ENCODE measurements around the gene RPP25L. TPM values are rescaled to one million over a fixed set of nuclear protein-coding genes. Genes with fewer than 3 reads are reported as not detected.

Gene RPP25L
- total RNA-seq, 4 donors from 2014 or later, result 3.0 to 65.5 (median 22.1) TPM

- peaks cover 99% of the 10 kb centered on the region for H3K27me3 ChIP-seq
Measured at GRCh38 chr9:34588671-34589635, 22.9 kb downstream of the RPP25L start.

GRCh38 chr9:34587271-34587670 lies 24.6 kb downstream of the RPP25L start:
- intact Hi-C loops (cut with DNase I; ENCODE audit: low total_unique reads), result loop anchor here (10.0 kb wide), 1 partner anchor 82 kb away; no protein-coding TSS in a partner anchor

More at GRCh38 chr9:34588671-34589635, 22.9 kb downstream of the RPP25L start:
- Histone ChIP-seq H3K9me3 (no peaks in the 10 kb centered on the region), H3K4me1 (peaks cover 14 to 49% (median 33%) of the 10 kb centered on the region in 4 donors), H3K4me3 (peak overlapping the region in 3 of 4 donors; percentile 38 to 59 (median 41)), H3K27ac (no peak overlapping the region), H3K36me3 (no peaks in the 10 kb centered on the region)
- intact Hi-C loops (cut with DNase I; ENCODE audit: low total_unique reads) (loop anchor here (10.0 kb wide), 1 partner anchor 84 kb away; no protein-coding TSS in a partner anchor), in situ Hi-C loops (cut with MboI; ENCODE audit: low pct_ligation_motif_present in 1 of 4, low pct_unique_long_range_greater_than_20kb in 1 of 4, low sequenced_read_pairs in 3 of 4) (no loop called here)
- WGBS, 2 donors (ENCODE audit: low coverage in 1 of 2), result 5 to 11% methylated on average over 4 to 62 of the region's 86 CpGs
- DNase-seq, result no peak
- TF ChIP-seq POLR2AphosphoS5 (IDR thresholded peaks at IDR 0.05), result no peak
- no peak for TF ChIP-seq POLR2A (IDR thresholded peaks at IDR 0.05)
- TF ChIP-seq CTCF (IDR thresholded peaks at IDR 0.05), result no peak
- no peak for TF ChIP-seq EP300 (IDR thresholded peaks at IDR 0.05; ENCODE audit: low read depth)

GRCh38 chr9:34585946-34586669 lies 25.8 kb downstream of the RPP25L start:
- Histone ChIP-seq H3K4me1 (peaks cover 10 to 26% (median 24%) of the 10 kb centered on the region in 4 donors), H3K36me3 (no peaks in the 10 kb centered on the region), H3K27me3 (peaks cover 83% of the 10 kb centered on the region), H3K27ac (no peak overlapping the region), H3K4me3 (no peak overlapping the region), H3K9me3 (no peaks in the 10 kb centered on the region)
- intact Hi-C loops (cut with DNase I; ENCODE audit: low total_unique reads), result loop anchor here (10.0 kb wide), 1 partner anchor 81 kb away; no protein-coding TSS in a partner anchor
- DNase-seq, result no peak
- WGBS, 2 donors (ENCODE audit: low coverage in 1 of 2), result 0 to 34% methylated on average over 1 to 11 of the region's 11 CpGs
- no peak for TF ChIP-seq POLR2AphosphoS5 (IDR thresholded peaks at IDR 0.05)
- no peak for TF ChIP-seq CTCF (IDR thresholded peaks at IDR 0.05)
- TF ChIP-seq POLR2A (IDR thresholded peaks at IDR 0.05), result no peak
- no peak for TF ChIP-seq EP300 (IDR thresholded peaks at IDR 0.05; ENCODE audit: low read depth)
- in situ Hi-C loops (cut with MboI; ENCODE audit: low pct_ligation_motif_present in 1 of 4, low pct_unique_long_range_greater_than_20kb in 1 of 4, low sequenced_read_pairs in 3 of 4), result no loop called here

More at GRCh38 chr9:34587271-34587670, 24.6 kb downstream of the RPP25L start:
- no peak for DNase-seq
- in situ Hi-C loops (cut with MboI; ENCODE audit: low pct_ligation_motif_present in 1 of 4, low pct_unique_long_range_greater_than_20kb in 1 of 4, low sequenced_read_pairs in 3 of 4), result no loop called here
- no peak overlapping the region for H3K4me3 ChIP-seq
- H3K27me3 ChIP-seq, result peaks cover 94% of the 10 kb centered on the region
- H3K9me3 ChIP-seq, result no peaks in the 10 kb centered on the region
- 88% methylated on average over 2 of the region's 2 CpGs; no CpG with 5 or more reads in 1 of the 2 donors for WGBS, 2 donors (ENCODE audit: low coverage in 1 of 2)
- no peak overlapping the region for H3K27ac ChIP-seq
- no peaks in the 10 kb centered on the region for H3K36me3 ChIP-seq
- peaks cover 14 to 35% (median 29%) of the 10 kb centered on the region in 4 donors for H3K4me1 ChIP-seq
- TF ChIP-seq CTCF (IDR thresholded peaks at IDR 0.05) (no peak), EP300 (IDR thresholded peaks at IDR 0.05; ENCODE audit: low read depth) (no peak)

GRCh38 chr9:34584970-34585369 lies 26.9 kb downstream of the RPP25L start:
- intact Hi-C loops (cut with DNase I; ENCODE audit: low total_unique reads), result loop anchor here (10.0 kb wide), 1 partner anchor 80 kb away; no protein-coding TSS in a partner anchor
- H3K27me3 ChIP-seq, result peaks cover 82% of the 10 kb centered on the region
- WGBS, 2 donors (ENCODE audit: low coverage in 1 of 2), result 72% methylated on average over 5 of the region's 5 CpGs; no CpG with 5 or more reads in 1 of the 2 donors

More at GRCh38 chr9:34584970-34585369, 26.9 kb downstream of the RPP25L start:
- Histone ChIP-seq H3K4me3 (no peak overlapping the region), H3K27ac (no peak overlapping the region), H3K9me3 (no peaks in the 10 kb centered on the region), H3K4me1 (peaks cover under 1 to 14% (median 12%) of the 10 kb centered on the region in 4 donors), H3K36me3 (no peaks in the 10 kb centered on the region)
- DNase-seq, result no peak
- in situ Hi-C loops (cut with MboI; ENCODE audit: low pct_ligation_motif_present in 1 of 4, low pct_unique_long_range_greater_than_20kb in 1 of 4, low sequenced_read_pairs in 3 of 4), result no loop called here
- no peak for TF ChIP-seq POLR2A (IDR thresholded peaks at IDR 0.05)
- TF ChIP-seq EP300 (IDR thresholded peaks at IDR 0.05; ENCODE audit: low read depth), result no peak
- no peak for TF ChIP-seq CTCF (IDR thresholded peaks at IDR 0.05)

Measured in transverse colon (tissue), 4 donors.